HepG2 (cell line): ENCODE measurements around the gene C1QL4. TPM values are rescaled to one million over a fixed set of nuclear protein-coding genes. Genes with fewer than 3 reads are reported as not detected.
A peak's percentile ranks its signal among the peaks of the same experiment; 100 is the strongest.

ENCODE experiments used
- ATAC-seq: fragments of 200-7000 bp; cut with Tn5 transposase; 3 replicates; pipeline ENCODE4 v1.9.1; 2020; ENCODE audit warnings: mild to moderate bottlenecking, moderate library complexity
- BruUV-seq: library from RNA; stranded (reverse); fragments of 400-500 nt; replicated peaks from 2 replicates; lab custom pipeline; 2021; lab: Mats Ljungman, UMichigan
- CTCF ChIA-PET: fragments of 300-600 bp; formaldehyde crosslinking; extraction: SDS; loops from one replicate; lab custom pipeline; 2021; ENCODE audit warnings: low total read pairs, inconsistent platforms, low intra/inter-chr PET ratio; lab: Yijun Ruan, JAX
- POLR2A ChIA-PET: fragments of 350-600 bp; sonication (Branson Sonifier 250); formaldehyde crosslinking; loops from one replicate; lab custom pipeline; 2020; ENCODE audit warnings: antibody characterized with exemption, inconsistent platforms; lab: Yijun Ruan, JAX
- DNase-seq: peaks from one replicate; pipeline ENCODE4 v3.0.0-alpha.2; 2015; ENCODE audit warnings: low spot score
- FAIRE-seq: peaks from 3 replicates; lab custom pipeline; 2011; peaks lifted over from hg19 to GRCh38; lab: Jason Lieb, UNC
- H2AFZ ChIP-seq: one replicate; pipeline ENCODE4 v1.6.1; 2011; ENCODE audit warnings: low read length, inconsistent platforms
- H3K27ac ChIP-seq: fragments of 300-600 bp; 3 replicates; pipeline ENCODE4 v1.8.0; 2011; ENCODE audit warnings: mixed run types, mild to moderate bottlenecking, mixed read lengths, low read length, inconsistent platforms; ENCODE audit not compliant: insufficient read depth; ENCODE audit errors: extremely low read length
- H3K27me3 ChIP-seq, 2 experiments: fragments of 200-600 bp in 1 of 2; 2 replicates in 1 of 2; 3 replicates in 1 of 2; pipeline versions ENCODE4 v1.6.0 to v1.8.0; 2011; ENCODE audit warnings: low read length in 2 of 2, mild to moderate bottlenecking in 2 of 2, moderate library complexity in 2 of 2, inconsistent platforms in 1 of 2; ENCODE audit not compliant: insufficient read depth in 2 of 2, control insufficient read depth in 1 of 2
- H3K36me3 ChIP-seq, 2 experiments: fragments of 200-600 bp in 1 of 2; replicated peaks in 1 of 2; 2 replicates in 1 of 2; 3 replicates in 1 of 2; pipeline versions ENCODE4 v1.5.1 to v1.8.0; 2011; ENCODE audit warnings: low read length in 2 of 2, inconsistent platforms in 1 of 2; ENCODE audit not compliant: insufficient read depth in 2 of 2, control insufficient read depth in 1 of 2
- H3K4me1 ChIP-seq: 2 replicates; pipeline ENCODE4 v1.5.1; 2012; ENCODE audit warnings: low read length, inconsistent platforms; ENCODE audit not compliant: insufficient read depth
- H3K4me2 ChIP-seq: 2 replicates; pipeline ENCODE4 v1.6.0; 2011; ENCODE audit warnings: low read depth, low read length, inconsistent platforms
- H3K4me3 ChIP-seq, 3 experiments: fragments of 200-600 bp in 1 of 3; sonication (generic), shearing (Covaris generic) in 1 of 3; replicated peaks in 1 of 3; 2 replicates each; pipeline ENCODE4 v1.5.1; 2011 to 2016; ENCODE audit warnings: low read length in 3 of 3, inconsistent platforms in 2 of 3, low read depth in 2 of 3, mild to moderate bottlenecking in 2 of 3, control low read depth in 1 of 3, mixed read lengths in 1 of 3; ENCODE audit not compliant: insufficient read depth in 1 of 3
- H3K79me2 ChIP-seq: one replicate; pipeline ENCODE4 v1.6.1; 2011; ENCODE audit warnings: low read length, inconsistent platforms; ENCODE audit not compliant: insufficient read depth
- H3K9ac ChIP-seq: 2 replicates; pipeline ENCODE4 v1.6.0; 2011; ENCODE audit warnings: mild to moderate bottlenecking, low read depth, low read length, inconsistent platforms; ENCODE audit not compliant: insufficient read depth
- H3K9me3 ChIP-seq: 2 replicates; pipeline ENCODE4 v1.5.1; 2012; ENCODE audit warnings: mild to moderate bottlenecking, low read length
- H4K20me1 ChIP-seq: 2 replicates; pipeline ENCODE4 v1.6.0; 2011; ENCODE audit warnings: inconsistent platforms, mild to moderate bottlenecking, low read length, moderate library complexity; ENCODE audit not compliant: insufficient read depth
- ASH2L ChIP-seq: fragments of 300-600, 200-600 bp; sonication (generic); IDR thresholded peaks from 2 replicates; pipeline ENCODE4 v1.7.0; 2017; ENCODE audit warnings: low read depth, mild to moderate bottlenecking, moderate library complexity, mixed read lengths, low read length; ENCODE audit not compliant: insufficient read length
- CEBPB ChIP-seq: IDR thresholded peaks from 2 replicates; pipeline ENCODE4 v1.6.1; 2011; ENCODE audit warnings: low read depth, low read length, improper control_type of control experiment, borderline replicate concordance
- CEBPG ChIP-seq: IDR thresholded peaks from 2 replicates; pipeline ENCODE4 v1.6.1; 2016
- HIVEP1 ChIP-seq: sonication (generic); formaldehyde crosslinking; IDR thresholded peaks from 2 replicates; pipeline ENCODE4 v1.4.0; 2020; ENCODE audit warnings: mild to moderate bottlenecking, missing genetic modification reagents
- ZNF780A ChIP-seq: sonication (generic); formaldehyde crosslinking; IDR thresholded peaks from 2 replicates; pipeline ENCODE4 v1.8.0; 2022; ENCODE audit warnings: mild to moderate bottlenecking, missing genetic modification reagents, moderate library complexity
- WGBS: methylation state at CpG from one replicate; pipeline ENCODE4 v1.1.6; 2017; ENCODE audit warnings: low lambda C conversion rate; 5-methylcytosine and 5-hydroxymethylcytosine counted together
- in situ Hi-C: cut with HindIII; loops from 2 replicates; pipeline ENCODE4 v1.10.0; 2017; ENCODE audit warnings: low pct_unique_long_range_greater_than_20kb; ENCODE audit not compliant: extremely low pct_ligation_motif_present
- intact Hi-C: fragments of 100-400 bp; cut with micrococcal nuclease; formaldehyde crosslinking; loops from one replicate; pipeline ENCODE4 v1.10.0; 2022; ENCODE audit not compliant: unreplicated experiment
- polyA plus RNA-seq, 8 experiments: library from polyadenylated mRNA; depleted of rRNA in 3 of 8; stranded (reverse) in 7 of 8; unstranded in 1 of 8; fragments of >200 nt; fragmentation: Illumina TruSeq in 4 of 8; extraction: Trizol in 4 of 8; gene quantifications; 2 replicates each; pipeline versions ENCODE4 v1.2.1 to v1.2.3, GENCODE V29; 2011 to 2016; ENCODE audit warnings: low read depth in 4 of 8, missing spikeins in 1 of 8, mixed read lengths in 1 of 8; ENCODE audit not compliant: insufficient read depth in 1 of 8
- total RNA-seq, 5 experiments: library from RNA; depleted of rRNA; stranded (reverse); fragments of >200 nt; fragmentation: Illumina TruSeq; extraction: Trizol; gene quantifications; 2 replicates each; pipeline ENCODE4 v1.2.3, GENCODE V29; 2016; ENCODE audit warnings: low read depth in 1 of 5

The C1QL4 gene
- total and polyA plus RNA-seq, 2 of the 13 experiments (the other 11 are each of a cell fraction or from before 2014, with no cell fraction given), result 0.03 TPM; not detected in 1

DNA sequence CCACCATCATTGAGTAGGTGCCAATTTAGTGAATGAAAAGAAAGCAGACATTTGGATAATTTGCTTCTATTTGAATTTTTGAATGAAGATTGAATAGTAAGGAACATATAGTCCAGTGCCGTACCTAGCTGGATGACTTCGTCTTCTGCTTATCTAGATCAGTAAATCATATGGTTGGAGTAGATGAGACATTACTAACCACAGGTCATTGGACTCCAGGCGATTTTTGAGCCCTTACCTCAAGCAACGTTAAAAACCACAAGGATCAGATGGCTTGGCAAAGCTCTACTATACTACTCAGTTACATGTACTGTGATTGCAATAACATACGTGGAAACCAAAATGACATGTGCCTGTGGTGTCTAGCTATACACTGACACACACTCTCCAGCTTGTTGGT is 28.6 kb upstream of the C1QL4 start:
- peak overlapping the region in 1 of 3 experiments; percentile 83; a peak in 2 of 6 replicates for H3K4me3 ChIP-seq
- peaks cover 43% of the 10 kb centered on the region for H3K4me1 ChIP-seq
- WGBS, result 42% methylated on average over 5 of the region's 5 CpGs
- no peak overlapping the region for H2AFZ ChIP-seq
- H4K20me1 ChIP-seq, result peaks cover 3% of the 10 kb centered on the region; the same call in 1 of the 2 replicates
- H3K9ac ChIP-seq, result no peak overlapping the region
- peaks cover 30% of the 10 kb centered on the region for H3K79me2 ChIP-seq
- in situ Hi-C loops, result loop anchor here (5.0 kb wide), 1 partner anchor 132 kb away; no protein-coding TSS in a partner anchor
- POLR2A ChIA-PET, result interaction anchor here (2.2 kb wide), 1 partner anchor 18 kb away, joined by 41 read pairs; the partner anchor contains the start of gene DNAJC22
- peak overlapping the region; percentile 79; the same call in 1 of the 2 replicates for H3K4me2 ChIP-seq
- no TSS peak for BruUV-seq
- no peak for ATAC-seq
- TF ChIP-seq ZNF780A (CRISPR knock-in tag) (no peak), ASH2L (no peak)
- TF ChIP-seq, all 625 proteins: peak for 0
- H3K36me3 ChIP-seq, result no peaks in the 10 kb centered on the region; a peak in 1 of 5 replicates
- no peaks in the 10 kb centered on the region; a peak in 1 of 5 replicates for H3K27me3 ChIP-seq
- CTCF ChIA-PET, result no interaction called here
- intact Hi-C loops, result loop anchor here (10.0 kb wide), 1 partner anchor 59 kb away; no protein-coding TSS in a partner anchor
- DNase-seq (no peak), FAIRE-seq (no peak)
- H3K9me3 ChIP-seq, result no peaks in the 10 kb centered on the region
- H3K27ac ChIP-seq, result no peak overlapping the region

DNA sequence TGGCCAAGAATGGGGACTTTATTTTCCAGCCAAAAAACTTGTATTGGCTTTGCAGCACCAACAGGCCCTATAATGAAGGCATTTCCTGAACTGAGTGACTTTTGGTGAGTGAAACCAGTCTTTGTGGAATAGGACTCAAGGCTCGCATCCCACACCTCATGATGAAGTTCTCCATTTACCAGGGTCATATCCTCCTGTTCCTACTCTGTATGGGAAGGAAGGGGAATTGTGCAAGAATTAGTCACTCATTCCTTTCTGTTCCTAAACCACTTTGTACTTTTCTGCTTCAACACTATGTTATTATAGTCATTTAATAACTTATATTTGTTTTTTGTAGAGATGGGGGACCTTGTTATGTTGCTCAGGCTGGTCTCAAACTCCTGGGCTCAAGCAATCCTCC is 28.0 kb upstream of the C1QL4 start:
- peaks cover under 1% of the 10 kb centered on the region; the same call in 1 of the 2 replicates for H4K20me1 ChIP-seq
- intact Hi-C loops, result loop anchor here (10.0 kb wide), 1 partner anchor 60 kb away; no protein-coding TSS in a partner anchor
- no TSS peak for BruUV-seq
- H3K4me3 ChIP-seq, result no peak overlapping the region
- H3K9me3 ChIP-seq, result no peaks in the 10 kb centered on the region
- no peak overlapping the region for H2AFZ ChIP-seq
- FAIRE-seq (no peak), DNase-seq (no peak), ATAC-seq (no peak)
- no peak overlapping the region for H3K9ac ChIP-seq
- 50% methylated on average over 1 of the region's 1 CpG for WGBS
- POLR2A ChIA-PET, result no interaction called here
- peaks cover 24% of the 10 kb centered on the region for H3K79me2 ChIP-seq
- H3K4me1 ChIP-seq, result peaks cover 38% of the 10 kb centered on the region
- in situ Hi-C loops, result loop anchor here (5.0 kb wide), 1 partner anchor 132 kb away; no protein-coding TSS in a partner anchor
- CTCF ChIA-PET, result no interaction called here
- no peaks in the 10 kb centered on the region; a peak in 1 of 5 replicates for H3K27me3 ChIP-seq
- TF ChIP-seq CEBPB, result peak; percentile 69; the same call in 1 of the 2 replicates
- no peak for TF ChIP-seq HIVEP1 (CRISPR knock-in tag)
- peak; percentile 42; the same call in 1 of the 2 replicates for TF ChIP-seq CEBPG (CRISPR knock-in tag)
- no peak overlapping the region for H3K27ac ChIP-seq
- H3K4me2 ChIP-seq, result no peak overlapping the region
- no peaks in the 10 kb centered on the region for H3K36me3 ChIP-seq
